SK-N-MC (cell line): ENCODE results near the gene SYT6.
"Not testable (repeated sequence)": the region's sequence is repeated elsewhere in the genome, so short reads cannot be mapped to it uniquely, and the experiment has no call there.

Experiments used
- DNase-seq: peaks from one replicate; pipeline ENCODE4 v3.0.0-alpha.2; 2011; ENCODE audit warnings: low read depth, low spot score
- H3K27ac ChIP-seq: fragments of 200-600 bp; sonication (generic); 2 replicates; pipeline ENCODE4 v1.5.1; 2016; ENCODE audit warnings: mixed run types
- H3K36me3 ChIP-seq: fragments of 200-600 bp; sonication (generic); 2 replicates; pipeline ENCODE4 v1.6.1; 2017; ENCODE audit warnings: antibody characterized with exemption, low read length, mixed read lengths; ENCODE audit not compliant: insufficient read depth
- H3K4me3 ChIP-seq: fragments of 200-600 bp; sonication (generic); 2 replicates; pipeline ENCODE4 v1.5.1; 2016
- H3K9ac ChIP-seq: fragments of 200-600 bp; sonication (generic); 2 replicates; pipeline ENCODE4 v1.8.0; 2017; ENCODE audit warnings: mixed run types, mixed read lengths; ENCODE audit not compliant: insufficient read length
- H3K9me3 ChIP-seq: fragments of 200-600 bp; sonication (generic); 2 replicates; pipeline ENCODE4 v1.6.1; 2017; ENCODE audit warnings: low read depth, mild to moderate bottlenecking, antibody characterized with exemption, low read length, moderate library complexity, mixed read lengths
- EZH2 ChIP-seq: fragments of 200-600 bp; sonication (generic); IDR thresholded peaks from one replicate; pipeline ENCODE4 v1.6.1; 2017; ENCODE audit warnings: antibody characterized with exemption
- FOXP2 ChIP-seq: optimal IDR thresholded peaks from 2 replicates; pipeline ENCODE3; 2011; ENCODE audit warnings: mild to moderate bottlenecking, moderate library complexity; ENCODE audit not compliant: insufficient read depth; ENCODE audit errors: extremely low read length, control extremely low read depth
- POLR2AphosphoS5 ChIP-seq: IDR thresholded peaks from 2 replicates; pipeline ENCODE4 v1.6.1; 2012; ENCODE audit warnings: mild to moderate bottlenecking, low read depth, low read length, borderline replicate concordance

Gene SYT6

GRCh38 chr1:114079596-114080190, 74.0 kb downstream of the SYT6 start:
- no peaks in the 10 kb centered on the region for H3K9me3 ChIP-seq
- H3K36me3 ChIP-seq = no peaks in the 10 kb centered on the region
- TF ChIP-seq FOXP2 = no peak
- no peak for TF ChIP-seq EZH2
- H3K9ac ChIP-seq = no peak overlapping the region
- H3K4me3 ChIP-seq = no peak overlapping the region
- no peak for DNase-seq
- H3K27ac ChIP-seq = no peak overlapping the region

GRCh38 chr1:114078116-114078515, 75.6 kb downstream of the SYT6 start:
- H3K4me3 ChIP-seq = no peak overlapping the region
- H3K36me3 ChIP-seq = no peaks in the 10 kb centered on the region
- H3K27ac ChIP-seq = no peak overlapping the region
- TF ChIP-seq FOXP2 = no peak
- TF ChIP-seq POLR2AphosphoS5 = no peak
- TF ChIP-seq EZH2 = no peak
- H3K9ac ChIP-seq = no peak overlapping the region
- no peaks in the 10 kb centered on the region for H3K9me3 ChIP-seq
- DNase-seq = no peak

- no peaks in the 10 kb centered on the region for H3K36me3 ChIP-seq
- no peak overlapping the region for H3K4me3 ChIP-seq
- no peak overlapping the region for H3K27ac ChIP-seq
- TF ChIP-seq POLR2AphosphoS5 (no peak), FOXP2 (no peak), EZH2 (no peak)
- DNase-seq = no peak
- H3K9me3 ChIP-seq = peaks cover under 1% of the 10 kb centered on the region; the same call in 1 of the 2 replicates
- H3K9ac ChIP-seq = no peak overlapping the region
These were observed 76.5 kb downstream of the SYT6 start for GRCh38 chr1:114077188-114077587.

GRCh38 chr1:114076308-114076707, 77.4 kb downstream of the SYT6 start:
- Histone ChIP-seq H3K36me3 (no peaks in the 10 kb centered on the region), H3K9ac (no peak overlapping the region), H3K4me3 (no peak overlapping the region), H3K27ac (no peak overlapping the region), H3K9me3 (peaks cover 7% of the 10 kb centered on the region; the same call in 1 of the 2 replicates)
- no peak for TF ChIP-seq EZH2
- TF ChIP-seq FOXP2 = no peak
- no peak for TF ChIP-seq POLR2AphosphoS5
- DNase-seq = no peak

- no peak for DNase-seq
- H3K27ac ChIP-seq = no peak overlapping the region
- no peak for TF ChIP-seq FOXP2
- TF ChIP-seq POLR2AphosphoS5 = no peak
- TF ChIP-seq EZH2 = no peak
These were observed 78.0 kb downstream of the SYT6 start for GRCh38 chr1:114075546-114076242.

GRCh38 chr1:114075105-114075504, 78.6 kb downstream of the SYT6 start:
- H3K9me3 ChIP-seq = peaks cover 7% of the 10 kb centered on the region; the same call in 1 of the 2 replicates
- no peak overlapping the region for H3K9ac ChIP-seq
- no peak for DNase-seq
- H3K4me3 ChIP-seq = no peak overlapping the region
- H3K36me3 ChIP-seq = no peaks in the 10 kb centered on the region
- no peak for TF ChIP-seq EZH2
- TF ChIP-seq POLR2AphosphoS5 = no peak
- TF ChIP-seq FOXP2 = no peak
- no peak overlapping the region for H3K27ac ChIP-seq

More at GRCh38 chr1:114075546-114076242, 78.0 kb downstream of the SYT6 start:
- Histone ChIP-seq H3K4me3 (no peak overlapping the region), H3K9me3 (peaks cover 7% of the 10 kb centered on the region; the same call in 1 of the 2 replicates), H3K36me3 (no peaks in the 10 kb centered on the region), H3K9ac (no peak overlapping the region)

GRCh38 chr1:114072246-114072645, 81.4 kb downstream of the SYT6 start:
- Histone ChIP-seq H3K36me3 (no peaks in the 10 kb centered on the region), H3K4me3 (no peak overlapping the region)
- no peak for TF ChIP-seq POLR2AphosphoS5
- TF ChIP-seq FOXP2 = no peak
- TF ChIP-seq EZH2 = no peak

GRCh38 chr1:114069762-114070161, 83.9 kb downstream of the SYT6 start:
- DNase-seq = not testable (repeated sequence)

More at GRCh38 chr1:114072246-114072645, 81.4 kb downstream of the SYT6 start:
- Histone ChIP-seq H3K9me3 (peaks cover 7% of the 10 kb centered on the region; the same call in 1 of the 2 replicates), H3K9ac (no peak overlapping the region), H3K27ac (no peak overlapping the region)
- DNase-seq = no peak

GRCh38 chr1:114068684-114069083, 85.0 kb downstream of the SYT6 start:
- H3K9me3 ChIP-seq, H3K4me3 ChIP-seq, DNase-seq, H3K36me3 ChIP-seq, H3K9ac ChIP-seq, H3K27ac ChIP-seq: not testable (repeated sequence)

More at GRCh38 chr1:114069762-114070161, 83.9 kb downstream of the SYT6 start:
- not testable (repeated sequence) for H3K9ac ChIP-seq, H3K36me3 ChIP-seq, H3K27ac ChIP-seq, H3K9me3 ChIP-seq, H3K4me3 ChIP-seq

- H3K36me3 ChIP-seq, H3K9me3 ChIP-seq, H3K4me3 ChIP-seq, H3K27ac ChIP-seq, DNase-seq, H3K9ac ChIP-seq: not testable (repeated sequence)
These were observed 88.0 kb downstream of the SYT6 start for GRCh38 chr1:114065671-114066070.
